Skeletal muscle tissue (tissue), 4 donors: ENCODE measurements around the gene SNX32. TPM values are rescaled to one million over a fixed set of nuclear protein-coding genes. Genes with fewer than 3 reads are reported as not detected.

Experiments used
- H3K27ac ChIP-seq: one replicate; pipeline ENCODE4 v1.7.0; 2013; ENCODE audit warnings: mild to moderate bottlenecking, low read depth, low read length, inconsistent platforms
- H3K27me3 ChIP-seq, 3 donors: one replicate each; pipeline ENCODE4 v1.7.0; 2013; ENCODE audit warnings: low read length in 3 of 3; ENCODE audit not compliant: control insufficient read depth in 3 of 3, insufficient read depth in 3 of 3
- H3K36me3 ChIP-seq, 3 donors: one replicate each; pipeline ENCODE4 v1.7.0; 2013; ENCODE audit warnings: low read length in 3 of 3; ENCODE audit not compliant: control insufficient read depth in 3 of 3, insufficient read depth in 3 of 3
- H3K4me1 ChIP-seq, 3 donors: one replicate each; pipeline ENCODE4 v1.7.0; 2013; ENCODE audit warnings: low read length in 3 of 3, mild to moderate bottlenecking in 3 of 3; ENCODE audit not compliant: control insufficient read depth in 3 of 3, insufficient read depth in 3 of 3
- H3K4me3 ChIP-seq, 3 donors: one replicate each; pipeline ENCODE4 v1.7.0; 2013; ENCODE audit warnings: low read length in 3 of 3
- H3K9ac ChIP-seq, 3 donors: one replicate each; pipeline ENCODE4 v1.7.0; 2013; ENCODE audit warnings: low read length in 3 of 3, mild to moderate bottlenecking in 3 of 3, moderate library complexity in 2 of 3, low read depth in 1 of 3
- H3K9me3 ChIP-seq, 3 donors: one replicate each; pipeline ENCODE4 v1.7.0; 2013; ENCODE audit warnings: low read length in 3 of 3; ENCODE audit not compliant: control insufficient read depth in 3 of 3
- total RNA-seq: library from RNA; depleted of rRNA; stranded (reverse); fragments of >200 nt; gene quantifications from one replicate; pipeline ENCODE4 v1.2.3, GENCODE V29; 2014
- donor health status: Osteomylitis.

Gene SNX32
- under 0.01 TPM for total RNA-seq

DNA sequence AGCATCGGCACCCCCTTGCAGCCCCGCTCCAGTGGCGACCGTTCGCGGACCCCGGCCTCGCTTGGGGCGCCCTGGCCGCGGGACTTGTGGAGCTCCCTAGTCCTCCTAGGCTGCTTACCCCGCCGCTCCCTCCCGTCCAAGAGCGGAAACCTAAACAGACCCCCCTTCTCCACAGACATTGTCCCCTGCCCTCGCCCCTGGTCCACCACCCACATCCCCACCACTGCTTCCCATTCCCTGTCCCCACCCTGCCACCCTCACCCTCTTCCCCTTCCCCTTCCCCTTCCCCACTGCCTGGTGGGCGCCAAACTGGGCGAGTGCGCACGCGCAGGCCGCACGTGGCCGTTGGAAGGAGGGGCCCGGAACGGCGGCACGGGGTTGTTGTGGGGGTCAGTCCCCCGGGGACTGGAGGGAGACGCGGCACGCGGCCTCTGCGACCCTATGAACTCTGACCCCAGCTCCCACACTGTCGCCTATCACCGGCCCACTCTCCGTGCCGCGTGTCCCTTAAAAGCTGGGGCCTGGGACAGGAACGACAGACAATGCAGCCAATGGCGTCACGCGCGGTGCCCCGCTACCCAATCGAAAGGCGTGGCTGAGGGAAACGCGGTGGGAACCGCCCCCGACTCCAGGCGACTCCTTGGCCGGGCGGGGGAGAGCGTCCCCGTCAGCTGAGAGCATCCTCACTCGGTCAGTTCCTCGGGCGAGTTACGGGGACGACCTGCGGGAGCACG, at the start of gene SNX32:
TSS of gene SNX32 (plus strand) at position 667 of the 734 bp plus-strand sequence. CDS start 103 bp downstream, outside the sequence.
- no peak within 1 kb of the TSS for H3K27ac ChIP-seq
- H3K4me1 ChIP-seq: peaks cover 8 to 22% (median 16%) of the 10 kb centered on the region in 3 donors
- no peaks in the 10 kb centered on the region for H3K9me3 ChIP-seq
- H3K4me3 ChIP-seq: peak within 1 kb of the TSS; percentile 70 to 88 (median 81)
- peak within 1 kb of the TSS in 2 of 3 donors; percentile 40 to 73 for H3K9ac ChIP-seq
- peaks cover 0 to 19% (median 10%) of the 10 kb centered on the region in 3 donors for H3K27me3 ChIP-seq
- H3K36me3 ChIP-seq: no peaks in the 10 kb centered on the region

GRCh38 chr11:65785319-65786007, 48.3 kb upstream of the SNX32 start:
- H3K9ac ChIP-seq: no peak overlapping the region
- H3K4me3 ChIP-seq: no peak overlapping the region
- H3K27ac ChIP-seq: no peak overlapping the region
- H3K36me3 ChIP-seq: no peaks in the 10 kb centered on the region
- peaks cover 44 to 56% (median 44%) of the 10 kb centered on the region in 3 donors for H3K27me3 ChIP-seq
- no peaks in the 10 kb centered on the region for H3K9me3 ChIP-seq
- H3K4me1 ChIP-seq: peaks cover 4 to 7% (median 5%) of the 10 kb centered on the region in 3 donors

DNA sequence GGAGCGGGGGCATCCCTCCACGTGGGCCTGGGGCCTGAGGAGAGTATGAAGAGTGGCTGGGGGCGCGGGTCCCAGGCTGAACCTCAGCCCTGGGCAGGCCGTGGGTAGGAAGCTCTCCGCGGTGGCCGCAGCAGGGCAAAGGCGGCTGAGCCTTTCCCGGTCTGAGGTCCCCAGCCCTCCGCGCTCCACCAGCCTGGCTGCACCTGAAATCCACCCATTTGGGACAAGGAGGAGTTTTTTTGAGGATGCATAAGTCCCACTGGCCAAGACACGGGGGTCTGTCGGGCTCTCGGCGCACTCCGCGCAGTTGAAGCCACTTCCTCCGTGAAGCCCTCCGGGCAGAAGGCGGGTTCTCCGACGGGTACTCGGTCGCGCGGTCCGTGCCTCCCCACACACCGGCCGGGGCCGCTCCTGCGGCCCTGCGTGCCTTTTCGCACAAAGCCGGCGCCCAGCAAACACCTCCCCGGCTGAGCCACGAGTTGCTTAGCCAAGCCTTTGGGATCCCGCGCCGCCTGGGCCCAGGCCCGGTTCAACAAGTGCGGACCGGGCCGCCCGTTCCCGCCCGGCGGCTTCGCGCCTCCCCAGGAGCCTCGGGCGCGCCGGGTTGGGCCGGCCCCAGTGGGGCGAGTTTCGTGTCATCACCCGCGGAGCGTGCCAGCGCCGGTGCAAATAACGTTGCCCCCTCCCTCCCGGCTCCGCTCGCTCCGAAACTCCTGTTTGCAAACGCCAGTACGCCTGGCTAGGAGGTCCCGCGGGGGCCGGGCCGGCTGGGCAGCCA, 47.6 kb upstream of the SNX32 start:
- Histone ChIP-seq H3K27ac (no peak overlapping the region), H3K27me3 (peaks cover 44 to 62% (median 50%) of the 10 kb centered on the region in 3 donors), H3K36me3 (no peaks in the 10 kb centered on the region), H3K4me3 (peak overlapping the region in 1 of 3 donors; percentile 6), H3K9me3 (no peaks in the 10 kb centered on the region), H3K9ac (no peak overlapping the region), H3K4me1 (peaks cover 4 to 7% (median 5%) of the 10 kb centered on the region in 3 donors)

DNA sequence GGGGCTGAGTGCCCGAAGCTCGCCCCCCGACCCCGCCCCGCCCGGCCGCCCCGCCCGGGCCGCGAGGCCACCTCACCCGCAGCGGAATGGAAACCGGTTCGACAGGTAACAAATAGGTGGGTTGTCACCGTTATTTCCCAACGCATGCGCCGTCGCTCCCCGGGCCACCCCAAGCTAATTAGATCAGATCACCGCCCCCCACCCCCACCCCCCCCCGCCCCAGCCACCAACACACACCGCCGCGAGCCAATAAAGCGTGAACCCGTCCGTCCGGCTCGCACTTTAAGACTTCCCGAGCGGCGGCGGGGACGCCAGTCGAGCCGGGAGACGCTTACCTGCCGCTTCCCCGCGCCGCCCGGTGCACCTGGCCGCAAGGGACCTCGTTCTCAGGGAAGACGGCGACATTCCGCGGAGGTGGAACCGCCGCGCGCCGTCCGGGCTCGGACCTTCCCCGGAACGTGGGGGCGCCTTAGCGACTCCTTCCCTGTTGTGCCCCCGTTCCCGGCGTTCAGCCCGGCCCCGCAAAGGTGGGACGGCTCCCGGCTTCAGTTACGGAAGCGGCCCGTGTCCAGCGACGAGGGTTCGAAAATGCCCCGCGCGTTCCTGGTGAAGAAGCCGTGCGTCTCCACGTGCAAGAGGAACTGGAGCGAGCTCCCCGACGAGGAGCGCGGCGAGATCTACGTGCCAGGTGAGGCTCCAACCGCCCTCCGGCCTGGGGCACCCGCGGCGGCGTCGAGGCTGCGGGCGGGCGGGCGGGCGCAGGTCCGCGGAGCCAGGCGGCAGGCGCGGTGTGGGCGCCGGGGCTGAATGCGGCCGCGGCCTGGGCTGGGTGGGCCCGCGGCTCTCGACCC, 46.8 kb upstream of the SNX32 start, which contains the start of gene OVOL1:
TSS of gene OVOL1 (plus strand) at position 278 of the 851 bp plus-strand sequence. CDS start at position 589, 311 bp downstream.
- H3K27ac ChIP-seq: no peak within 1 kb of the TSS
- H3K9me3 ChIP-seq: no peaks in the 10 kb centered on the region
- no peaks in the 10 kb centered on the region for H3K36me3 ChIP-seq
- H3K9ac ChIP-seq: no peak within 1 kb of the TSS
- H3K4me1 ChIP-seq: peaks cover 4 to 7% (median 5%) of the 10 kb centered on the region in 3 donors
- H3K27me3 ChIP-seq: peaks cover 44 to 67% (median 53%) of the 10 kb centered on the region in 3 donors
- H3K4me3 ChIP-seq: peak within 1 kb of the TSS in 1 of 3 donors; percentile 6

GRCh38 chr11:65787649-65788622, 45.8 kb upstream of the SNX32 start:
- no peak overlapping the region for H3K9ac ChIP-seq
- H3K4me1 ChIP-seq: peaks cover 4 to 7% (median 5%) of the 10 kb centered on the region in 3 donors
- H3K27me3 ChIP-seq: peaks cover 44 to 72% (median 56%) of the 10 kb centered on the region in 3 donors
- no peak overlapping the region for H3K27ac ChIP-seq
- H3K9me3 ChIP-seq: no peaks in the 10 kb centered on the region
- H3K36me3 ChIP-seq: no peaks in the 10 kb centered on the region
- no peak overlapping the region for H3K4me3 ChIP-seq

- no peak overlapping the region for H3K9ac ChIP-seq
- H3K27me3 ChIP-seq: peaks cover 44 to 76% (median 65%) of the 10 kb centered on the region in 3 donors
These were observed 44.9 kb upstream of the SNX32 start for GRCh38 chr11:65788821-65789220.

DNA sequence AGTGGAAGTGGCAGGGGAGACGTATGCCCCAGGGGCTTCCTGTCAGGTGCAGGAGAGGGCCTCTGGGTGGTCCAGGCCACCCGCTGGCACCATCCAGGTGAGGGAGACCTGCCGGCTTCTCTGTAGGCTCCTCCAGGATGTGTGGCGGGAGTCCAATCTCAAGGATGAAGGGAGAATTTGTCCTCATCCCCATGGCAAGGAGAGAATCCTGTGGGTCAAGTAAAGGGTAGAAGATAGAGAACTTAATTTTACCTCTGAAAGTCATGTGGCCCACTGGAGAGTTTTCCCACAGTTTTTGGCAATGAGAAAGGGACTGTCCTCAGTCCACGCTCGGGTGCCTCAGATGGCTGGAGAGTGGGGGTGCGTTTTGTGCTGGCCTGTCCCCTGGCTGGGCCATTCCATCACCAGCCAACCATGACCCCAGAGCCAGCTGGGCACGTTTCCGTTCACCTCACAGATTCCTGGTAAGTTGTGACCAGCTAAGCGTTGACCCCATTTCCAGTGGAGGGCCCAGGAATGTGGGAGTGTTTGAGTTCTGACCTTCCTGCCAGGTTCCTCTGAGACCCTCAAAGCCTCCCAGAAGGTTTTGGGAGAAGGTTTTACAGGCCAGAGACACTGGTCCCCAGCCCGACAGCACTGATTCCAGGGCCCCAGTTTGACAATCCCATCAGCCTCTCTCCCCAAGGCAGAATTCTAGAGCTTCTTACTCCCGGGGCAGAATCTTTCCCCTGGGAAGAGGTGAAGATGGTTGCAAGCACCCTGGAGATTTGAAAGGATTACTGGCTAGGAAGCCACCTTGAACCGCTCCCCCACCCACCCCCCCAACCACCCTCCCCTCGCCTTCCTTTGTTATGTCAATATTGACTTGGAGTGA, 44.3 kb upstream of the SNX32 start:
- Histone ChIP-seq H3K27me3 (peaks cover 41 to 76% (median 68%) of the 10 kb centered on the region in 3 donors), H3K27ac (no peak overlapping the region), H3K36me3 (no peaks in the 10 kb centered on the region), H3K4me3 (no peak overlapping the region), H3K4me1 (peaks cover 4 to 7% (median 5%) of the 10 kb centered on the region in 3 donors), H3K9ac (no peak overlapping the region), H3K9me3 (no peaks in the 10 kb centered on the region)

More at GRCh38 chr11:65788821-65789220, 44.9 kb upstream of the SNX32 start:
- Histone ChIP-seq H3K4me1 (peaks cover 4 to 7% (median 5%) of the 10 kb centered on the region in 3 donors), H3K9me3 (no peaks in the 10 kb centered on the region), H3K36me3 (no peaks in the 10 kb centered on the region), H3K4me3 (no peak overlapping the region), H3K27ac (no peak overlapping the region)
